Activated CD8-positive, alpha-beta memory T cell treated with anti-CD3 and anti-CD28 coated beads for 48 hours (primary cell): ENCODE results near the gene YWHAG.
"Not testable (repeated sequence)": the region's sequence is repeated elsewhere in the genome, so short reads cannot be mapped to it uniquely, and the experiment has no call there.

Source experiments
- DNase-seq, 3 experiments: peaks; one replicate each; pipeline ENCODE4 v3.0.0-alpha.2; 2020; ENCODE audit warnings: low read depth in 2 of 3, low spot score in 2 of 3

Gene YWHAG

GRCh38 chr7:76325811-76326210, 33.0 kb downstream of the YWHAG start:
- no peak for DNase-seq

- DNase-seq, result no peak
Observed at GRCh38 chr7:76325092-76325491, 33.7 kb downstream of the YWHAG start.

GRCh38 chr7:76318488-76319353, 40.1 kb downstream of the YWHAG start:
- DNase-seq, result peak; percentile 27 to 48 (median 36)

- DNase-seq, result peak; percentile 73 to 88 (median 82)
Observed at GRCh38 chr7:76317782-76318487, 40.9 kb downstream of the YWHAG start.

GRCh38 chr7:76316984-76317781, 41.6 kb downstream of the YWHAG start:
- DNase-seq, result no peak

- no peak for DNase-seq
Observed at GRCh38 chr7:76315364-76315763, 43.4 kb downstream of the YWHAG start.

GRCh38 chr7:76314740-76315139, 44.1 kb downstream of the YWHAG start:
- not testable (repeated sequence) for DNase-seq

GRCh38 chr7:76314042-76314721, 44.6 kb downstream of the YWHAG start:
- DNase-seq, result peak; percentile 85 to 98 (median 97)

GRCh38 chr7:76311838-76312237, 47.0 kb downstream of the YWHAG start:
- not testable (repeated sequence) for DNase-seq

- DNase-seq, result no peak
Observed at GRCh38 chr7:76310102-76310957, 48.5 kb downstream of the YWHAG start.

- DNase-seq, result not testable (repeated sequence)
Observed at GRCh38 chr7:76309341-76310101, 49.3 kb downstream of the YWHAG start.

GRCh38 chr7:76308874-76309273, 49.9 kb downstream of the YWHAG start:
- DNase-seq, result not testable (repeated sequence)

- no peak for DNase-seq
Observed at GRCh38 chr7:76304888-76305375, 53.9 kb downstream of the YWHAG start.

GRCh38 chr7:76303202-76304147, 55.3 kb downstream of the YWHAG start:
- peak; percentile 47 to 63 (median 62) for DNase-seq

- no peak for DNase-seq
Observed at GRCh38 chr7:76302347-76303201, 56.2 kb downstream of the YWHAG start, which contains the start of gene HSPB1. TSS of gene HSPB1 (plus strand) at chr7:76302673. CDS start at chr7:76302713, 40 bp downstream.

- DNase-seq, result no peak
Observed at GRCh38 chr7:76301000-76301399, 57.8 kb downstream of the YWHAG start.
